Activated CD4-positive, alpha-beta T cell treated with anti-CD3 and anti-CD28 coated beads, Interleukin-2, amount 50 U/mL, for 1 hour (primary cell): ENCODE data around the gene SIN3A.
"Not testable (repeated sequence)": the region's sequence is repeated elsewhere in the genome, so short reads cannot be mapped to it uniquely, and the experiment has no call there.

ENCODE experiments used
- DNase-seq: peaks from one replicate; pipeline ENCODE4 v3.0.0-alpha.2; 2020

Gene SIN3A

GRCh38 chr15:75450307-75451201 lies 936 bp downstream of the SIN3A start:
- DNase-seq = peak; percentile 95

- DNase-seq = peak; percentile 2
Observed at GRCh38 chr15:75449585-75450306, 1.7 kb downstream of the SIN3A start.

DNA sequence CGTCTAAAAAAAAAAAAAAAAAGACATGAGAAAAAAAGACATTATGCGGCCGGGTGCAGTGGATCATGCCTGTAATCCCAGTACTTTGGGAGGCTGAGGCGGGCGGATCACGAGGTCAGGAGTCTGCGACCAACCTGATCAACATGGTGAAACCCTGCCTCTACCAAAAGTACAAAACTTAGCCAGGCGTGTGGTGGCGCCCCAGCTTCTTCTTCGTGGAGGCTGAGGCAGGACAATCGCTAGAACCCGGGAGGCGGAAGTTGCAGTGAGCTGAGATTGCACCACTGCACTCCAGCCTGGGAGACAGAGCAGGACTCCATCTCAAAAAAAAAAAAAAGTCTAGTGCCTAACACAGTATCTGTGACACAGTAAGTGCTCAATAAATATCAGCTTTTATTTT lies 3.3 kb downstream of the SIN3A start:
- DNase-seq = not testable (repeated sequence)

DNA sequence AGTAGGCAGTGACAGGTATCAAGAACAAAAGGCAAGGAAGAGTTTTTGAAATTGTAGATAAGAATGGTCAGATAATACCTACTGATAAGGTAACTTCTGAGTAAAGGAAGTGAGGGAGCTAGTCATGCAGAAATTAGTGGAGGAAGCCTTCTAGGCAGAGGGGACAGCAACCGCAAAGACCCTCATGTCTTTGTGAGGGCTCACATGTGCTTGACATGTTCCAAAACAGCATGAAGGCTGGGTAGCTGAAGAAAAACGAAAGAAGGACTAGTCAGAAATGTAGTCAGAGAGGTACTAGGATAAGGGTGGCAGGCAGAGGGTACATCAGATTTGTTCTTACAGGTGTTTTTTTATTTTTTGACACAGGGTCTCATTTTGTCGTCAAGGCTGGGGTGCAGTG lies 5.3 kb downstream of the SIN3A start:
- DNase-seq = no peak

GRCh38 chr15:75445324-75445723 lies 6.2 kb downstream of the SIN3A start:
- not testable (repeated sequence) for DNase-seq

GRCh38 chr15:75443972-75444453 lies 7.5 kb downstream of the SIN3A start:
- not testable (repeated sequence) for DNase-seq

DNA sequence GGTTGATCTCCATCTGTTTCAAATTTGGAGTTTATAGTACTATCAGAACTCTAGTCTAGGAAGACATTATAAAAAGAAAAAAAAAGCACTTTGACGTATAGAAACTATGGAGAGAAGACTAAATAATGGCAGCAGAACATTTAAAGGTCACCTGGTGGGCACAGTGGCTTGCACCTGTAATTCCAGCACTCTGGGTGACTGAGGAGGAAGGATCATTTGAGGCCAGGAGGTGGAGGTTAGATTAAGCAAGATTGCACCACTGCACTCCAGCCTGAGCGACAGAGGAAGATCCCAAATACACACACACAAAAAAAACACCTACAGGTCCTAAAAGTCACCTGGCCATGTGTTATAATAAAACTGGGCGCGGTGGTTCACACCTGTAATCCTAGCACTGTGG lies 13.8 kb downstream of the SIN3A start:
- DNase-seq = no peak

DNA sequence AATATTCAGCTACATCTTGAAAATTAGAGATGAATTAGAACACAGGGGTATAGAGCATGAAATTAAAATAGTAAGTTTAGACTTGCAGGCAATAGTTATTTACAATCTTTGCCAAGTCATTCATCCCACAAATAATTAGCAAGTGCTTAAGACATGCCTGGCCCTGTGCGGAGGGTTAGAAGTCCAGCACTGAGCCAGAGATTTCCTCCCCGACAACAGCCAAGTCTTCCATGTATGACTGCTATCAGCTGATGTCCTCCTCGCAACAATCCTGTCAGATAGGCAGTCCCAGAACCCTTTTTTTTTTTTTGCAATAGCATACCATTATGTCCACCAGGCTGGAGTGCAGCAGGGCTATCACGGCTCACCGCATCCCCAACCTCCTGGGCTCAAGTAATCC lies 14.6 kb downstream of the SIN3A start:
- DNase-seq = no peak

DNA sequence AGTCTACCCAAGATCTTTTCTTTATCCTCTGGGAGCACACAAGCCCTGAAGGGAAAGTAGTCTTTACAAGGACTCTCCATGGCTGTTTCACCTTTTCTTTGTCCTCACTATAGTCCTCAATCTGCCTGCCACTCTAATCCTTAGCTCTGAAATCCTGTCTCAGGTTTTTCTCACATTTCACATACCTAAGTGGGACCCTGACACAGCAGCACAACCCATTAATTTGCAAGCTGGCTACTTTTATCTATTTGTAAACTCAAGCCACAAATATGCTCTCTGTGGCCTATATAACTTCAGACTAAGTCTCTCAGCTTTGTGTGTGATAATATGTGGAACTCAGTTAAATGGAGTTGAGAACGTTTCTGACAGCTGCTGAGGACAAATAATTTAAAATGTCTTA lies 19.8 kb downstream of the SIN3A start:
- DNase-seq = no peak

DNA sequence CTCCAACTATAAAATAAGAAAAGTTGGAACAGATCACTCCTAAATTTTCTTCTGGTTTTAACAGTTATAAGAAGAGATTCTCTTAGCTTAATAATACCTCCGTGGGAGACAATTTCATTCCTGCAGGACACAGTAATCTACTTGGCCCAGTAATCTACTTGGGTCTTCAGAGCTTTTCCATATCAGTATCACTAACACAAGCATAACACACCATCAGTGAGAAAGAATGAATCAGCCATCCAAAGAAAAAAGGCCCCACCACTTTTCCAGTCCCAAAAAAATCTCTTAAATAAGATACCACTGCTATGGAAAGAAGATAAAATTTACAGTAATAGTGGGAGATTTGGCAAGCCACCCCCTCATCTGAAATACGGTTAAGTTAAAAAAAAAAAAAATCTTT lies 20.2 kb downstream of the SIN3A start:
- no peak for DNase-seq

DNA sequence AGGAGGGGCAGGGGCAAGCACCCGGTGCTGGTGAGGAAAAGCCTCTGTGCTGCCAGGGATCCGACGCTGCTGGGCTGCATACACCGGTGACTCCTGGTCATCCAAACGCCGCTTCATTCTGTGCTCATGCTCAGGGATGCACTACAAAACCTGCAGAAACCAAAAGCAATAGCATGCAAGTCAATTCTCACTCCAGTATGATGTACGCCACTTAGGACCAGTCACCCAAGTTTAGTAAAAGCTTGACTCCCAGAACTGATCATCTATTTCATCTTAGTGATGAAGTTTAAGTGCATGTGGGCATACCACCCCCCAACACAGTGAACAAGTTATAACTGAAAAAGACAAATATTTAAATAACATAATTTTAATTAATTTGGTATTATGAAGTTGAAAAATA lies 21.2 kb downstream of the SIN3A start:
- DNase-seq = no peak

DNA sequence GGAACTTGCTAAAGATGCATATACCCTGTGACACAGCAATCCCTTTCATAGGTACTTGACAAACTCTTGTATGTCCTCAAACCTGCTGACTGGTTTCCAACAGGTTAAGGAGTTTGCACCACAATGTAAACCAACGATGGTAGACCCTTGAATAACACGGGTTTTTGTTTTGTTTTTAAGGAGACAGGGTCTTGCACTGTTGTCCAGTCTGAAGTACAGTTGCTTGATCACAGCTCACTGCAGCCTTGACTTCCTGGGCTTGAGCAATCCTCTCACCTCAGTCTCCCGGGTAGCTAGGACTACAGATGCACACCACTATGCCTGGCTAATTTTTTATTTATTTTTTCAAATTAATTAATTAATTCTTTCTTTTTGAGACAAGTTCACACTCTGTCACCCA lies 23.3 kb downstream of the SIN3A start:
- no peak for DNase-seq

DNA sequence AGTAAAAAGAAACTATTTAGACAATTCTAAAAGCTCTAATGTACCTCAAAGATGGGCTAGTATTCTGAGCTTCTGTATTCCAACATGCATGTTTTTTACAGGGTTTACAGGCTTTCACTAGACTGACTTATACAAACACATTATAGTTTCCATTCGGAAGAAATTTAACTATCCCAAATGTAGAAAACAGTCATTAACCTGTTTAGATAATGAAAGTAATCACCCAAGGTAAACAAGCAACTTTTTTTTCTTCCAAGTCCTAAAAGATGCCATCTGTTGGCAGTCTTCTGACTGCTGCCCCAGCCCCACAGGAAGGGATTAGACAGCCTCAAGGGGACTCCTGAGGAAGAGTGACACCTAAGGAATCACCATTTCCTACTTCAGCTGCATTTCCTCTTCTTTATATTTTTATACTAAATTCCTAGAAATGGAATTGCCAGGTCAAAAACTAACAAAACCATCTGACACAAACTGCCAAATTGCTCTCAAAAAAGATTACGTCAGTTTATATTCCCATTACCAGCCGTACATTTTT lies 25.5 kb downstream of the SIN3A start:
- DNase-seq = no peak

GRCh38 chr15:75422554-75422953 lies 28.9 kb downstream of the SIN3A start:
- no peak for DNase-seq

DNA sequence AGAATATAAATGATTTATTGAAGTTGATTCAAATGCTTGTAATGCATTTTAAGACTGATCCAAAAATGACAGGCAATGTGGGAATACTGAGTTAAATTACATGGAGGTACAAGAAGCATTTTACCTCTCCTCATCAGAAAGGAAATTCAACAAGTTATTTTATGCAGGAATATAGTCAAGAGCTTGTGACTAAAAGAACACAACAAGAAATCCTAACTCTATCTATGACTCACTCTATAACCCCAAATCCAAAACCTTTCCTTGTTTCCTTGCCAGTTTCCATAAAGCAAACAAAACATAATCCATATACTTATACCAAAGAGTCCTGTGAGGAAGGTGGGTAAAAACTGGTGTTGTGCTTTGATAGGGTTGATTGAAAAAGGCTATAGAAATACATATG lies 30.8 kb downstream of the SIN3A start:
- no peak for DNase-seq

DNA sequence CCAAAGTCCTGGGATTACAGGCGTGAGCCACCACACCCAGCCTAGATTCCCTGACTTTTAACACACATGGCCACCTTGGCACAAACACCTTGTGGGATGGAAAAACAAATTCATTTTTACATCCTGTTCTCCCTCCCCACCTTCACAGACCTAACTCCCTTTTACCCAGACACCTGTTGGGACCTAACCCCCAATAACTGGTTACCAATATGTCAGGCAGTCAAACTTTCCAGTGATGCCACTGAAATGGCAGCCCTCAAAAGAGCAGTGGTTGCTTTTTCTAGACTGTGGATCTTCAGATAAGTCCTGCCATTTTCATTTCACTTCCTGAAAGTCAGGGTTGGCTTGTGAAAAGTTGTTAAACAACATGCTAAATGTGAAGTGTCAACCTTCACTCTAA lies 34.9 kb downstream of the SIN3A start:
- no peak for DNase-seq

DNA sequence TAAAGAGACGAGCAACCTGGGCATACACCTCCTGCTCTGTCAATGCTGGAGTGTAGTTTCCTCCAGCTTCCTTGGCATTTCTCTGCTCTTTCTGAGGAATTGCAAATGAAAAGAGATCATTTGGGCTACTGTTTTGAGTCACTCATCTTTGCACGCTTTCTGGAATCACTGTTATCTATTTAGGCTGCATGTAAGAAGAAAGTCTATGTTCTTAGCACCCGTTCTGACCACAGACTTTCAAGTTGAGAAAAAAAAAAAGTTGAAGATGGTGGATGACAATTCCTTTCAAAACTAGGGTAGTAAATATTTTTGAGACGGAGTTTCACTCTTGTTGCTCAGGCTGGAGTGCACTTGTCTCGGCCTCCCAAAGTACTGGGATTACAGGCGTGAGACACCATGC lies 41.3 kb downstream of the SIN3A start:
- no peak for DNase-seq

GRCh38 chr15:75407083-75407482 lies 44.4 kb downstream of the SIN3A start:
- no peak for DNase-seq

- no peak for DNase-seq
Observed at GRCh38 chr15:75403892-75404291, 47.6 kb downstream of the SIN3A start.

DNA sequence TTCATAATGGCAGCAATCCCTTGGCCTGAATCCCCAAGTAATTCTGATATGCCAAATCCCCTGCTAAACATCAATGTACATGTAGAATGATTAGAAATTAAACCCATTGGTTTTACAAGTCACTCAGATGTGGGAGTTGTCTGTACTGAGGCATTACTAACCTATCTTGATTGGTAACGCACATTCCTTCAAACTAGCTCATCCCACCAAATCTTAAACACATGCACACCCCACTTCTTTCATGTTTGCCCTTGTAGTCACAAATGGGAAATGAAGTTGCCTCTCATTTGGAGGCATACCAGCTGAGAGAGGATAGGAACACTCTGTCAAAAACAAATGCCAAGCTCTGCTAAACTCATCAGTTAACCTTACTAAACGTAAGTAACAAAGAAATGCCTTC lies 54.0 kb downstream of the SIN3A start:
- DNase-seq = no peak

- DNase-seq = no peak
Observed at GRCh38 chr15:75389791-75390382, 61.6 kb downstream of the SIN3A start.

DNA sequence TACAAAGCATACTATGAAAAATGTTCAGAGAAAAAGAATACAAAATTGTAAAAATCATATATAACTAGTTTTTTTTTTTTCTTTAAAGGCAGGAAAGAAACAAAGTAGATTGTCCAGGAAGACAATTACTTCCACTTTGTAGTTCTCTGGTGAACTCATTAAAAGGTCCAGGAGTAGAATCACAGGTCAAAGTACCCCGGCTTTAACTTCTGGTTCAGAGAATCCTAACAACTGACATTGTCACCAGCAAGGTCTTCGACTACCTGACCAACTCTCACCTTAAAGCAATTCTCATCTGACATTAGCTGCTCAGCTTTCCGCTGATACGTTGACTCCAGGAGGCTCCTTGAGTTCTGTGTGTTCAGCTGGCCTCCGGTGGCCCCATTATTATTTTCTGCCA lies 67.5 kb downstream of the SIN3A start:
- DNase-seq = not testable (repeated sequence)

GRCh38 chr15:75380773-75381172 lies 70.7 kb downstream of the SIN3A start:
- no peak for DNase-seq
